ENCODE results near the gene DALRD3. TPM values are rescaled to one million over a fixed set of nuclear protein-coding genes. Genes with fewer than 3 reads are reported as not detected.
A peak's percentile ranks its signal among the peaks of the same experiment; 100 is the strongest.

Gene DALRD3
- total and polyA plus RNA-seq, 9 donors, result 21.1 to 74.9 (median 27.5) TPM

- H3K4me3 ChIP-seq, result no peak overlapping the region
- H3K27me3 ChIP-seq, result no peaks in the 10 kb centered on the region
- TF ChIP-seq POLR2A (IDR thresholded peaks at IDR 0.05) (no peak), EP300 (IDR thresholded peaks at IDR 0.05) (no peak), CTCF (IDR thresholded peaks at IDR 0.05) (no peak)
- intact Hi-C loops (cut with DNase I), result no loop called here
- WGBS, 3 donors, result 87 to 94% (median 92%) methylated on average over 3 of the region's 3 CpGs
- no peaks in the 10 kb centered on the region for H3K4me1 ChIP-seq (ENCODE audit: insufficient read depth)
- no peak for DNase-seq
- H3K27ac ChIP-seq, result no peak overlapping the region
- H3K36me3 ChIP-seq, result no peaks in the 10 kb centered on the region
- H3K9me3 ChIP-seq, result no peaks in the 10 kb centered on the region
These were observed 38.9 kb downstream of the DALRD3 start for GRCh38 chr3:48979451-48979850.

- H3K27me3 ChIP-seq, result no peaks in the 10 kb centered on the region
- H3K4me1 ChIP-seq (ENCODE audit: insufficient read depth), result no peaks in the 10 kb centered on the region
- H3K27ac ChIP-seq, result no peak overlapping the region
- H3K9me3 ChIP-seq, result no peaks in the 10 kb centered on the region
- H3K36me3 ChIP-seq, result no peaks in the 10 kb centered on the region
- DNase-seq, result no peak
- intact Hi-C loops (cut with DNase I), result no loop called here
- WGBS, 3 donors, result 88 to 92% (median 91%) methylated on average over 10 of the region's 10 CpGs
- TF ChIP-seq EP300 (IDR thresholded peaks at IDR 0.05) (no peak), POLR2A (IDR thresholded peaks at IDR 0.05) (no peak), CTCF (IDR thresholded peaks at IDR 0.05) (no peak)
- H3K4me3 ChIP-seq, result no peak overlapping the region
These were observed 44.1 kb downstream of the DALRD3 start for GRCh38 chr3:48974076-48974864.

- Histone ChIP-seq H3K27ac (no peak overlapping the region), H3K36me3 (no peaks in the 10 kb centered on the region), H3K4me1 (ENCODE audit: insufficient read depth) (peaks cover 4% of the 10 kb centered on the region), H3K9me3 (no peaks in the 10 kb centered on the region), H3K27me3 (no peaks in the 10 kb centered on the region), H3K4me3 (no peak overlapping the region)
- WGBS, 3 donors, result 94 to 97% (median 95%) methylated on average over 6 of the region's 6 CpGs
- intact Hi-C loops (cut with DNase I), result no loop called here
- DNase-seq, result no peak
- TF ChIP-seq CTCF (IDR thresholded peaks at IDR 0.05) (no peak), POLR2A (IDR thresholded peaks at IDR 0.05) (no peak)
These were observed 47.8 kb downstream of the DALRD3 start for GRCh38 chr3:48970586-48970985.

- WGBS, 3 donors, result 42 to 70% (median 49%) methylated on average over 7 of the region's 7 CpGs
- H3K36me3 ChIP-seq, result no peaks in the 10 kb centered on the region
- H3K9me3 ChIP-seq, result no peaks in the 10 kb centered on the region
- H3K27ac ChIP-seq, result no peak overlapping the region
- no peaks in the 10 kb centered on the region for H3K27me3 ChIP-seq
- intact Hi-C loops (cut with DNase I), result no loop called here
- H3K4me1 ChIP-seq (ENCODE audit: insufficient read depth), result peaks cover 4% of the 10 kb centered on the region
- H3K4me3 ChIP-seq, result no peak overlapping the region
- DNase-seq, result peak in 3 of 5 donors; percentile 20 to 52 (median 41)
- no peak for TF ChIP-seq EP300 (IDR thresholded peaks at IDR 0.05)
- TF ChIP-seq CTCF (IDR thresholded peaks at IDR 0.05), result no peak
- TF ChIP-seq POLR2A (IDR thresholded peaks at IDR 0.05), result no peak
These were observed 51.5 kb downstream of the DALRD3 start for GRCh38 chr3:48966876-48967361.

All from ovary (tissue), 9 donors.